SH-SY5Y (cell line): Measurements from ENCODE around the gene H1-8.

Experiments used
- GATA2 ChIP-seq: IDR thresholded peaks from 2 replicates; pipeline ENCODE4 v1.6.1; 2011; ENCODE audit warnings: mild to moderate bottlenecking, low read depth, low read length
- GATA3 ChIP-seq: IDR thresholded peaks from 2 replicates; pipeline ENCODE4 v1.6.1; 2011; ENCODE audit warnings: low read depth, mild to moderate bottlenecking, low read length, moderate library complexity

DNA sequence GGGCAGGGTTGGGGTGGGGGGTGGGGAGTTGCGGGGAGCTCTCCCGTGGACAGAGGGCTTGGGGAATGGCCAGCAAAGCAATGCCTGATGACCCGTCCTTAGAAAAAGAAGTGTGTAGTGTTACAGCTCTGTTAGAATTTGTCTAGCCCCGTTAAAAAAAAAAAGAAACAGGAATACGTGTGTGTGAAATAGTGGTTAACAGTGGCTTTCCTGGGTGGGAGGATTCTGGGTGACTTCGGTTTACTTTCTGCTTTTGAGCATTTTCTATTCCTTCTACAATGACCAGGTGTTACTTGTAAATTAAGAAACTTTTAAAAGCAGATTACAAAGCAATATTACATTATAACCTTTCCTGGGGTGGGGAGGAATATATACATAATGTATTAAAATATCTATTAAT lies 25.0 kb downstream of the H1-8 start:
- TF ChIP-seq GATA2 (no peak), GATA3 (no peak)
